Fibroblast of peridontal ligament (primary cell): ENCODE data around the gene KRT15.
"Not testable (repeated sequence)": the region's sequence is repeated elsewhere in the genome, so short reads cannot be mapped to it uniquely, and the experiment has no call there.

Source experiments
- DNase-seq: peaks from one replicate; pipeline ENCODE4 v3.0.0-alpha.2; 2010; ENCODE audit errors: extremely low read depth

Gene KRT15

GRCh38 chr17:41544491-41544892, 25.8 kb upstream of the KRT15 start:
- DNase-seq: peak; percentile 13

GRCh38 chr17:41542786-41543185, 24.1 kb upstream of the KRT15 start:
- DNase-seq: not testable (repeated sequence)

DNA sequence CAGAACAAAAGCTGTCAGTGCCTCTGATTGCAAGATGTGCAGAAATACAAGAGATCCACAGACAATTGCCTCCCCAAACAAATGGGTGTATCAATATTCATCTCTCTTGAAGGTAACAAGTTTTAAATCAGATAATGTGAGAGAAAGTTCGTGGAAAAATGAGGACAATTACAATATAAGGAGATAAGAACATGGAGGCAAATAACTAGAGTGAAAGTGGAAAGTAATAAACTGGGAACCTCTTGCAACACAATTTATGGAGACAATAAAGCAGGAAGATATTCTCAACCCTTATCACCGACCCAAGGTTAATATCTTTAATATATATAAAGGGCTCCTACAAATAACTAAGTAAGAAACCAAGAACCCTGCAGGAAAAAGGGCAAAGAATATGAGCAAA, 23.7 kb upstream of the KRT15 start:
- no peak for DNase-seq

GRCh38 chr17:41540921-41541625, 22.4 kb upstream of the KRT15 start:
- no peak for DNase-seq

- DNase-seq: no peak
Measured at GRCh38 chr17:41539979-41540701, 21.4 kb upstream of the KRT15 start.

GRCh38 chr17:41539071-41539492, 20.4 kb upstream of the KRT15 start:
- peak; percentile 34 for DNase-seq

- peak; percentile 67 for DNase-seq
Measured at GRCh38 chr17:41538565-41538991, 19.9 kb upstream of the KRT15 start.

- peak; percentile 60 for DNase-seq
Measured at GRCh38 chr17:41537990-41538389, 19.3 kb upstream of the KRT15 start.

- DNase-seq: no peak
Measured at GRCh38 chr17:41537614-41537954, 18.9 kb upstream of the KRT15 start.

- no peak for DNase-seq
Measured at GRCh38 chr17:41536741-41537613, 18.3 kb upstream of the KRT15 start.

DNA sequence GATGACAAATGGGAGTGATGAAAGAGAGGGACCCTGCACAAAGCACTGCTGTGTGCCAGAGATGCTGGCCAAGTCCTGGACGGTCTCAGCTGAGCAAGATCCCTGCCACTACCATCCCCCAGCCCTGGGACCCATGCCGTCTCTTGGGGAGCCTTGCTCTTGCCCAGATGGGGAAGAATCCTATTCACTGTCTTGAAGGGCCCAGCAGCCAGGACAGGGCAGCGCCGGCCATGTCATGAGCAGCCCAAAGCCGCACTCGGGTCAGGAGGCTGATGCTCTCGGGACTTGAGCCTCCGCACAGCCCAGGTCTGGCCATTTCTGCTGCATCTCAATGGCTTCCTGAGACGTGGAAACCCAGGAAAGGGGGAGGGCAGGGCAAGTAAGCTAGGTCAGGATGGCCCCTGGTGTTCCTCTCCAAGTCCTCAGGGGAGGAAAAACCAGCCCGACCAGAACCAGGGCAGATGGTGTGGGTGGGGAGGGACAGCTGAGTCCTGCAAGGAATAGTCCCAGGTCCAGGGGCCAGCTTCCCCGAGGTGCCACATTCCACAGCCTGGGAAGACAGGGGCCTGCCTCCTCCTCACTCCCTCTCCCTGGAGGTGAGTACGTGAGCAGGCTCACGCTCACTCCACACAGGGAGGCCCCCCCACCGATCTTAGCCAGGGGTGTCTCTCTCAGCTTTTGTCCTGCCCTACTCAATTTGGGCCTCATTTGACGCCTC, 17.2 kb upstream of the KRT15 start:
- no peak for DNase-seq

- DNase-seq: no peak
Measured at GRCh38 chr17:41534899-41535546, 16.3 kb upstream of the KRT15 start.

- no peak for DNase-seq
Measured at GRCh38 chr17:41533613-41534012, 14.9 kb upstream of the KRT15 start.

- DNase-seq: no peak
Measured at GRCh38 chr17:41532947-41533570, 14.4 kb upstream of the KRT15 start.

DNA sequence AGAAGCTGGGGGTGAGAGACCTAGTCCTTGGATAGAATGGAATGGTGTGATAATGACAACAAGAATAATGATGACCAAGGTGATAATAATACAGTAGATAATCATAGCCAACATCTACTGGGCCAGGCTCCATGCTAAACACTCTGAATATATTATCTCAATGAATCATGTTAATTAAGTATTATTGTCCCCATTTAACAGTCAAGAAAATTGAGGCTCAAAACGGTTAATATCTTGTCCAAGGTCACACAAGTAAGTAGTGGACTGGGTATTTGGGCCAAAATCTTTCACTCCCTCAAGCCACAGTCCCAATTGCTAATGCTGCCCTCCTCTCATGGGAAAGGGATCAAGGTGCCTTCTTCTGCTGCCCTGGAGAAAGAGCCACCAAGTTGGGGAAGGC, 13.3 kb upstream of the KRT15 start:
- DNase-seq: no peak

GRCh38 chr17:41530062-41531048, 11.7 kb upstream of the KRT15 start:
- peak; percentile 78 for DNase-seq

GRCh38 chr17:41529491-41529915, 10.8 kb upstream of the KRT15 start:
- no peak for DNase-seq

- DNase-seq: no peak
Measured at GRCh38 chr17:41528959-41529353, 10.3 kb upstream of the KRT15 start.
